B cell (primary cell): ENCODE measurements around the gene NUDT7.

Source experiments
- EZH2 ChIP-seq: IDR thresholded peaks from 2 replicates; pipeline ENCODE4 v1.6.1; 2012; ENCODE audit warnings: borderline replicate concordance, low read depth, mild to moderate bottlenecking, moderate library complexity, low read length; ENCODE audit not compliant: insufficient read depth, poor library complexity, severe bottlenecking
- TF ChIP-seq, protein P1 (sequence below): fragments of 200-600 bp; IDR thresholded peaks from one replicate; pipeline ENCODE4 v1.8.0; 2022; ENCODE audit warnings: antibody characterized with exemption, mild to moderate bottlenecking

DNA sequence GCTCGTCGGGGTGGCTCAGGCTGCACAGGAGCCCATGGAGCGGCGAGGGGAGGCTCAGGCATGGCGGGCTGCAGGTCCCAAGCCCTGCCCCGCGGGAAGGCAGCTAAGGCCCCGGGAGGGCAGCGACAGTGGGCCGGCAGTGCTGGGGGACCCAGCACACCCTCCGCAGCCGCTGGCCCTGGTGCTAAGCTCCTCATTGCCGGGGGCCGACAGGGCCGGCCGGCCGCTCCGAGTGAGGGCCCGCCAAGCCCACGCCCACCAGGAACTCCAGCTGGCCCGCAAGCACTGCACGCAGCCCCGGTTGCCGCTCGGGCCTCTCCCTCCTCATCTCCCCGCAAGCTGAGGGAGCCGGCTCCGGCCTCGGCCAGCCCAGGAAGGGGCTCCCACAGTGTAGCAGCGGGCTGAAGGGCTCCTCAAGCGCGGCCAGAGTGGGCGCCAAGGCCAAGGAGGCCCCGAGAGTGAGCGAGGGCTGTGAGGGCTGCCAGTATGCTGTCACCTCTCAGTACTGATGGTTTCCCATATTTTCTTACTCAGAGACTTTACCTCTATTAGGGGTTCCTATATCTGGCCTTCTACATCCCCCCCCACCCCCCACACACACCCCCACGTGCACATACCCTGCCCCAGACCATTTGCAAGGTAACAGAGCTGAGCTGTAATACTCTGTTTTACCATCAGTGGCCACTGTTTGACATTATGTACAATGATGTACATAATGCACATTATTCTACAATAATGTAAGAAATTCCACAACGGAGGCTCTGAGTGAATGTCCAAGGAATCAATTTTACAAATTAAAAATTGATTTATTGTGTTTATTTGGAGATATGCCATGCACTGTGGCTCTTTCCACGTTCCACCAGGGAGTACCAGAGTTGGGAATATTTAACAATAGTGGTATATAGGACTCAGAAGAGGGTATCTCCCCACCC is 62.4 kb downstream of the NUDT7 start:
- TF ChIP-seq EZH2 = no peak
- TF ChIP-seq, protein P1, sequence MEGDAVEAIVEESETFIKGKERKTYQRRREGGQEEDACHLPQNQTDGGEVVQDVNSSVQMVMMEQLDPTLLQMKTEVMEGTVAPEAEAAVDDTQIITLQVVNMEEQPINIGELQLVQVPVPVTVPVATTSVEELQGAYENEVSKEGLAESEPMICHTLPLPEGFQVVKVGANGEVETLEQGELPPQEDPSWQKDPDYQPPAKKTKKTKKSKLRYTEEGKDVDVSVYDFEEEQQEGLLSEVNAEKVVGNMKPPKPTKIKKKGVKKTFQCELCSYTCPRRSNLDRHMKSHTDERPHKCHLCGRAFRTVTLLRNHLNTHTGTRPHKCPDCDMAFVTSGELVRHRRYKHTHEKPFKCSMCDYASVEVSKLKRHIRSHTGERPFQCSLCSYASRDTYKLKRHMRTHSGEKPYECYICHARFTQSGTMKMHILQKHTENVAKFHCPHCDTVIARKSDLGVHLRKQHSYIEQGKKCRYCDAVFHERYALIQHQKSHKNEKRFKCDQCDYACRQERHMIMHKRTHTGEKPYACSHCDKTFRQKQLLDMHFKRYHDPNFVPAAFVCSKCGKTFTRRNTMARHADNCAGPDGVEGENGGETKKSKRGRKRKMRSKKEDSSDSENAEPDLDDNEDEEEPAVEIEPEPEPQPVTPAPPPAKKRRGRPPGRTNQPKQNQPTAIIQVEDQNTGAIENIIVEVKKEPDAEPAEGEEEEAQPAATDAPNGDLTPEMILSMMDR = peak; percentile 16
